ENCODE measurements around the gene SMARCB1.

SMARCB1 gene

GRCh38 chr22:23781065-23781464 is 5.7 kb upstream of the SMARCB1 start:
- no peak for DNase-seq

GRCh38 chr22:23781511-23782183 is 5.1 kb upstream of the SMARCB1 start:
- no peak for DNase-seq

- DNase-seq, result no peak
These were observed 4.5 kb upstream of the SMARCB1 start for GRCh38 chr22:23782252-23782651.

- no peak for DNase-seq
These were observed 4.1 kb upstream of the SMARCB1 start for GRCh38 chr22:23782703-23783102.

- no peak for DNase-seq
These were observed 3.3 kb upstream of the SMARCB1 start for GRCh38 chr22:23783265-23784150.

- no peak for DNase-seq
These were observed 2.5 kb upstream of the SMARCB1 start for GRCh38 chr22:23784215-23784732.

GRCh38 chr22:23786261-23786710 is 480 bp upstream of the SMARCB1 start:
- DNase-seq, result peak in 1 of 2 experiments; percentile 41

GRCh38 chr22:23787600-23787896 is 782 bp downstream of the SMARCB1 start:
- DNase-seq, result no peak

- DNase-seq, result no peak
These were observed 1.1 kb downstream of the SMARCB1 start for GRCh38 chr22:23787910-23788309.

- DNase-seq, result no peak
These were observed 2.4 kb downstream of the SMARCB1 start for GRCh38 chr22:23789121-23789520.

GRCh38 chr22:23789638-23790037 is 2.9 kb downstream of the SMARCB1 start:
- DNase-seq, result no peak

- no peak for DNase-seq
These were observed 4.3 kb downstream of the SMARCB1 start for GRCh38 chr22:23790819-23791737.

GRCh38 chr22:23791738-23792645 is 5.2 kb downstream of the SMARCB1 start:
- DNase-seq, result no peak

GRCh38 chr22:23793326-23793725 is 6.6 kb downstream of the SMARCB1 start:
- no peak for DNase-seq

GRCh38 chr22:23796461-23796860 is 9.7 kb downstream of the SMARCB1 start:
- DNase-seq, result no peak

- no peak for DNase-seq
These were observed 13.8 kb downstream of the SMARCB1 start for GRCh38 chr22:23800297-23801237.

GRCh38 chr22:23801238-23801821 is 14.6 kb downstream of the SMARCB1 start:
- DNase-seq, result no peak

- DNase-seq, result no peak
These were observed 15.2 kb downstream of the SMARCB1 start for GRCh38 chr22:23801886-23802377.

- DNase-seq, result no peak
These were observed 16.4 kb downstream of the SMARCB1 start for GRCh38 chr22:23803001-23803819.
